COLO668 (cell line): Measurements from ENCODE around the gene CTTN.
"Not testable (repeated sequence)": the region's sequence is repeated elsewhere in the genome, so short reads cannot be mapped to it uniquely, and the experiment has no call there.

Experiments
- DNase-seq: peaks from one replicate; lab custom pipeline; 2025; ENCODE audit not compliant: unreplicated experiment; lab: John Stamatoyannopoulos, UW

CTTN gene

DNA sequence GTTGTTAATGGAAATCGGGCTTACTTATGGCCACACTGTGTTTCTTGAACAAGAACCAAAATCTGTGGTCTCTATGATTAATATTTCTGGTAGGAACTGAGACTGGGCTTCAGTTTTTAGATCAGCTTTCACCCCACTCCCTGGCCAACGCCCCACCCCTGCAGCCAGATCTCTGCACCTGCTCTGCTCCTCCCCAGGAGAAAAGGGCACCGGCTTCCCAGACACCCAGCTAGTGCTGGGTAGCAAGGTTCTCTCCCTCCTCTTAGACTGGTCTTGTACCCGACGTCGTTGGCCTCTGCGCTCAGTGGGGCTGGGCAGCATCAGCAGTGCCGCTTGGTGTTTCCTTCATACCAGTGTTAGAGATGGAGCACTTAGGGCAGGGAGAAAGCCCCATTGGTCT, 17.0 kb upstream of the CTTN start:
- DNase-seq = no peak

DNA sequence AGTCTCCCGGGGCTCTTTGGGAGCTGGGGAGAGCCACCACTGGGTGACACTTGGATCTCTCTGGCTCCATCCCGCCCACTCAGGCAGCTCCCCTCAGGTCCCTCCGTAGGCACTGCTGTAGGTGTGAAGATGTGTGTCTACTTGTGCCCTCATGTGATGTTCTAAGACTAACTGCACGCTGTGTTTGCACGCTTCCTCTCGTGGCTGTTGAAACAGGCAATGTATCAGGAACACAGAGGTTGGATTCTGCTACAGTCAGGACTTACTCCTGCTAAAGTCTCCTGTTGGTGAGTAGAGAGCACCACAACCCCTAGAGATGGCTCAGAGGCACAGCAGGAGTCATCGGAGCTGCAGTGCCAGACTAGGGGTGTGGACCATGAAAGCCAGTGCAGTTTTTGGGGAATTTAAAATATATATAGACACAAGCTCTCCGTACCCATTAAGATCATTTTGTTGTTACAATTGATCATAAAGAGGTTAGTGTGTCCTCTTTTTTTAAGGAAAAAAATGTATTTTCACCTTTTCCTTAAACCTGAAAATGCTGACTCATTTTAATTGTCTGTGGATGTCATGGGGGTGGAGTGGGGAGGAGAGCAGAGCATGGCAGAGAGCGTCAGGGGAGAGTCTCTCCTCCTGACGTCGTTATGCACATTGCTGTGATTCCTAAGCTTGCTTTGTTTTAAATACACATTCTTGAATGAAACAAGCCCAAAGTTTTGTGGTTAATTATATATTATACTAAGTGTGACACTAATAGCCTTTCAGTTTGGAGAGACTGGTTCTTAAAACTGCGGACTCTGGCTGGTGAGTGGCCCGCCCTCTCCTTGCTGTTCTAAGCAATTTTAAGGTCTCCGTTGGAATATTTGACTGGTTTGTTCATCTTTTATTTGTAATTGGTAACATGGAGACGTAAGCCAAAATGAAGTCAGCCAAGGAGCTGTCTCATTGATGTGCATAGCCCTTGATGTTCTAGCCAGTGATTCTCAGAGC, 16.2 kb upstream of the CTTN start:
- no peak for DNase-seq

- DNase-seq = no peak
Observed at GRCh38 chr11:70383664-70384565, 14.4 kb upstream of the CTTN start.

GRCh38 chr11:70384566-70385152, 13.7 kb upstream of the CTTN start:
- DNase-seq = no peak

DNA sequence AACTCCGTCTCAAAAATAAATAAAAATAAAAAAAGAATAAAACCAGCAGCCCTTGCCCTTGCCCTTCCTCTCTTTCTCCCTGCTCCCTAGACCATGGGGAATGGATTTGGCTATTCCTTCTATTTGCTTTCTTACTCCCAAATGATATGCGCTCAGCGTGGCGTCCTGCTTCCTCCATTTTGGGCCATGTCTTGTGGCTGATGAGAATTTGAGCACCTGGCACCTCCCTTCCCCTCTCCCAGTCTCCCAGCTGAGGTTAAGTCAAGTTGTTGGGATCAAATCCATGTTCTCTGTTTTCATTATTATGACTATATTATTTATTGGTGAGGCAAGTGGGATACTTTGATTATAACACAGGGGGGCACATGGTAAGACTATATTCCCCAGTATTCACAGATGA, 10.8 kb upstream of the CTTN start:
- DNase-seq = no peak

DNA sequence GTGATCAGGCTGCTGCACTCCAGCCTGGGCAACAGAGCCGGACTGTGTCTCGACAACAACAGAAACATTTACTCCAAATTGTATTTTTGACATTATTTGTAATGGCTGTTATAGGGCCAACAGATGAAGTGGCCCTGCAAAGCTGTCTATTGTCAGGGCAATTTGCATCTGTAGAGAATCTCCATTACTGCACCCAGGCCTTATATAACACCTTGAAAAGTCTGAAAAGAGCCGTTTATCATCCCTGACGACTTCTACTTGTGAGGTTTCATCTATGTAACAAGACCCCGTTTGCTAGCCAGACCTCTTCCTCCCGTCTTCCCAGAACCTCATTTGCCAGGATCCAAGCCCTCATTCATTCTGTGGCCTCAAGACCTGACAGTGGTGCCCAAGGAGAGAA, 9.1 kb upstream of the CTTN start:
- no peak for DNase-seq

DNA sequence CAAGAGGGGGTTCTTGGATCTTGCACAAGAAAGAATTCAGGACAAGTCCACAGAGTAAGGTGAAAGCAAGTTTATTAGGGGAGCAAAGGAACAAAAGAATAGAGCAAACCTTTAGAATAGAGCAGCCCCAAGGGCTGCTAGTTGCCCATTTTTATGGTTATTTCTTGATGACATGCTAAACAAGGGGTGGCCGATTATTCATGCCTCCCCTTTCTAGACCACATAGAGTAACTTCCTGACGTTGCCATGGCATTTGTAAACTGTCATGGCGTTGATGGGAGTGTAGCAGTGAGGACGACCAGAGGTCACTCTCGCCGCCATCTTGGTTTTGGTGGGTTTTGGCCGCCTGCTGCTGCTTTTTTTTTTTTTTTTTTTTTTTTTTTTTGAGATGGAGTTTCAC, 7.4 kb upstream of the CTTN start:
- DNase-seq = not testable (repeated sequence)

DNA sequence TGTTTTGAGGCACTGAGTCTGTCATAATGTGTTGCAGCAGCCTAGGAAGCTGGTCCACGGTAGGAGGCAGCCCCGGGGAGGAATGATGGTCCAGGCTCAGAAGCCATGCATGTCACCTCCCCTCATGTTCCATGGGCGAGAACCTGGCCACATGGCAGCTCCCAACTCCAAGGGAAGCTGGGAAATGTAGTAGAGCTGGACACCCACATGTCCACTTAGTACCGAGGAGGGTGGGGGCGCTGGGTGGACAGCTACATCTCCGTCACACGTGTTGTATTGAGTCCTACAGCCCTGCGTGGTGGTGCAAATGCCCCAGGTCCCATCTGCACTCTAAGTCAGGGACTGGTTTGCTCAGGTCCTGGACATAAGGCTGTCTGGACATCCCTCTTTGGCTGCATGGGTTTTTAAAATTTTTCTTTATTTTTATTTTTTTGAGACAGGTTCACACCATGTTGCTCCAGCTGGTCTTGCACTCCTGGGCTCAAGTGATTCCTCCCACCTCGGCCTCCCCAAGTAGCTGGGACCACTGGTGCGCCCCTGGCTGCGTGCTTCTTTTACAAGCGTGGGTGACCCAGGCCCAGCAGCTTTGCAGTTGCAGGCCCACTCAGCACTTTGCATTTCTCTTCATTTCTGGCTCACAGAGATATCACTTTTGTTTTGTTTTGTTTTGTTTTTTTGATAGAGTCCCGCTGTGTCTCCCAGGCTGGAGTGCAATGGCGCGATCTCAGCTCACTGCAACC, 3.9 kb upstream of the CTTN start:
- no peak for DNase-seq

DNA sequence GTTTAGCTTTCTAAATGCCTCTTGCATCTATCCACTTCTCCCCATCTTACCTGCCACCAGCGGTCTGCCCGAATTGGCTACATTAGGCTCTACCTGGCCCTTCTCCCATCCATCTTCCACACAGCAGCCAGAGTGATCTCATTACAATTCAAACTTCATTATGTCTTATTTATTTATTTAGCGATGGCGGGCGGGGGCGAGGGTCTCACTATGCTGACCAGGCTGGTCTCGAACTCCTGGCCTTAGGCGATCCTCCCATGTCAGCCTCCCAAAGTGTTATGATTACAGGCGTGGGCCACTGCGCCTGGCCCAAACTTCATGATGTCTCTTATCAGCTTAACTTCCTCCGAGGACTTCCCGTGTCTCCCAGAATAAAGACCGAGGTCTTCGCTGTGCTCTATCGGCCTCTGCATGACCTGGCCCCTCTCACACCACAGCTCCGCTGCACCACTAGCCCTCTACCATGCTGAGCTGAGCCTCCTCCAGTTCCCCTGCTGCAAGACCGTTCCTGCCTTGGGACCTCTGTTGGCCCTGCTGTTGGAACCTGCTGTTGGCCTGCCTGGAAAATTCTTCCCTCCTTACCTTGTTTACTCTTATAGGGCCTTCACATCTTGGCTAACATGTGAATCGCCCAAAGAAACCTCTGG, 870 bp upstream of the CTTN start:
- DNase-seq = peak; percentile 22

DNA sequence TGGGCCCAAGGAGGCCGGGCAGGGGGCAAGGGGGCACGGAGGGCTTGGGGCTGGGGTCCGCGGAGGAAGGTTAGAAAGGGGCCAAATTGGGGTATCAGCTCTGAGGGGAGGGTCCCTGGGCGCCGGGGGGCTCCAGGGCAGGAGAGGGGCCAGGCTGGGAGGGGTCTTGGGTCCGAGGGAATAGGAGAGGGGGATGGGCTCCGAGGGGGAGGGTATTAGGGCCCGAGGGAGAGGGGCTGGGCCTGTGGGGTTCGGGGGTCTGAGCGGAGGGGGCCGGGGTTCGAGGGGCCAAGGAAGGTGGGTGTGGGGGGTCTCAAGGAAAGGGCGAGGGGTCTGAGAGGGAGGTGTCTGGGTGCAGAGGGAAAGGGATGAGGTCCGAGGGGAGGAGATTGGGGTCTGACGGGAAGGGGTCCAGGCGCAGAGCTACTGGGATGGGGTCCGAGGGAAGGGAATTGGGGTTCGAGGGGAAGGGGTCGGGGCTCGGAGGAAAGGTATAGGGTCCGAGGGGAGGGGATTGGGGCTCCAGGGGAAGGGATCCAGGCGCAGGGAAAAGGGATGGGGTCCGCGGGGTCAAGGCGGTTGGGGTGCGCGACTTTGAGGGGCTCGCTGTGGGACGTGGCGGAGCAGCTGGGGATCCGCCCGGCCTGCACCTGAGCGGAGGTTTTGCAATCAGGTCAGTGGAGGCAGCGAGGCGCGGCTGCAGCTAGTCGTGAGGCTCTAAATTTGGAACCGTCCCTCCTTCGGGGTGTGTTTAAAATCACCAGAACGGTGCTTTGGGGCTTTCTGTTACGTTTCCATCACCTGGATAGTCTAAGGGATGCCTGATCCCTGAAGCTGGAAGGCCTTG, 728 bp downstream of the CTTN start:
- DNase-seq = peak; percentile 10

- peak; percentile 10 for DNase-seq
Observed at GRCh38 chr11:70399681-70400112, 1.4 kb downstream of the CTTN start.

DNA sequence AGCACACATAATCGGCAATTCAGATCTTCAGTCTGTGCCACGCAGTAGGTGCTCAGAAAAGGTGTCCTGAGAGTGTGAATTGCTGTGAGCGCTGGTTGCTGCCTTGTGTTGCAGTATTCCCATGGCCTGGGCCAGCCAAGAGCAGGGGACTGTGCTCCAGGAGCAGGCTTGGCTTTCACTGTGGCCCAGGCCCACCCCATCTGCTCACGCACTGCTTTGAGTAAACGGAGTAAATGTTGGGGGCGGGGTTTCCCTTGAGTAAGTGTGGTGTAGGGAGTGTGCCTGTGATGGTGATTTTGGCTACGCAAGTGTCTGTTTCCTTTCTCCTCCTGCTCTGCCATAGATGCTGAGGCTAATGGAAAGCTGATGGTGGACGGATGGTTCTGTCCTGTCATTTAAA, 2.3 kb downstream of the CTTN start:
- DNase-seq = no peak

DNA sequence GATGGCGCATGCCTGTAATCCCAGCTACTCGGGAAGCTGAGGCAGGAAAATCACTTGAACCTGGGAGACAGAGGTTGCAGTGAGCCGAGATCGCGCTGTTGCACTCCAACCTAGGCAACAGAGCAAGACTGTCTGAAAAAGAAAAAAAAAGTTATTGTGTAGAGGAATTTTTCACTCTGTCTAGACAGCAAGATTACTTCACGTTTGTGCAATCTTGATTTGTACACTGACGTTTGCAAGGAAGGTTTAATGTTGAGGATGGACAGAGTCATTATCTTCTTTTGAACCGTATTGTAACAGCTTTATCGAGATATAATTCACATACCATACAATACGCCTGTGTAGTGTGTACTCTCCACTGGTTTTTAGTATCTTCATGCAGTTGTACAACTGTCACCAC, 3.7 kb downstream of the CTTN start:
- DNase-seq = no peak

- no peak for DNase-seq
Observed at GRCh38 chr11:70402685-70403084, 4.4 kb downstream of the CTTN start.

- no peak for DNase-seq
Observed at GRCh38 chr11:70404244-70404643, 5.9 kb downstream of the CTTN start.

DNA sequence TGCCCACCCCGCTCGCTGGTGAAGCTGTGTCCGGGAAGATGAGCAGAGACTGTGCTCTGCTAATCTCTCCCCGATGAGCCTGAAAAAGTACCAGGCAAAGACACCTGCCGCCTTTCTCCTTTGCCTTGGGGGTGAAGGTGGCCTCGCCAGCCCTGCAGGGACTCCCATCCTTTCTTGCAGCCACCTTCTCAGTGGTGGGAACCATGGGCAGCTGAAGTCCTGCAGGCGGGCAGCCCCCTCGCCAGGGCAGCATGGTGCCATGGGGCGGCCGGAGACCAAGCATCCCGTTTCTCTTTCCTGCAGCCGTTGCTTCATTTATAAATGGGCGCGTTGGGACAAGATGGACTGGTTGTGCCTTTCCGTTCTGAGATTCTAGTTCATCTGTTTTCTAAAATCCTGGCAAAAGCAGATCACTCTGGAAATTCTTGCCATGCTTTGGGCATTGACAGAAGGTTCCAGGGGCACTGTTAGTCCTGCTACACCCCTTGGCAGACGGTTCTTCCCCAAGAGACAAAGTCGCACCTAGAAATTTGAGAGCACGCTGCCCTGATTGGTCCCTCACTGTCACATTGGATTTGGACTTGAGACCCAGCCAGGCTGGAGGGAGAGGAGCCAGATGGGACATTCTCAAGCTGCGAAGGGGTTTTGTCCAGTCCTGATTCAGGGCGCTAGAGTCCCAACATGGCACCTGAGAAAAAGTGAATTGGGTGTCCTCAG, 7.5 kb downstream of the CTTN start:
- no peak for DNase-seq

GRCh38 chr11:70407121-70407520, 8.8 kb downstream of the CTTN start:
- no peak for DNase-seq

DNA sequence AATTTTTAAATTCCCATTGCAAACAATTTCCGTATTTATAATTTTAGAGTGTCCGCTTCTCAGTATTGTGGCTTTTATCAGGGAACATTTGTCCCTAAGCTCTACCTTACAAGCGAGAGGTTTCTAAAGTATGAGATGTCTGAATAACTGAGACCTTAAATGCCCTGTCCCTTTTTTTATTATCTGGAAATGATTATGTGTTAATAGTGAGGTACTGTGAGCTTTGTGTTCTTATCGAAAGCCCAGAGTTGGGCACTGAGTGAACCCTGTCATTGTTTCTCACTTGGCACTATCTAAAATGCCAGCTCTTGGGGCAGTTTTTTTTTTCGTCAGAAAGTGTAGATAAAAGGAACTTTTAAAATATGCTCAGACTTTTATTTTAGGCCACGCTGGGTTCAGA, 9.5 kb downstream of the CTTN start:
- DNase-seq = no peak

DNA sequence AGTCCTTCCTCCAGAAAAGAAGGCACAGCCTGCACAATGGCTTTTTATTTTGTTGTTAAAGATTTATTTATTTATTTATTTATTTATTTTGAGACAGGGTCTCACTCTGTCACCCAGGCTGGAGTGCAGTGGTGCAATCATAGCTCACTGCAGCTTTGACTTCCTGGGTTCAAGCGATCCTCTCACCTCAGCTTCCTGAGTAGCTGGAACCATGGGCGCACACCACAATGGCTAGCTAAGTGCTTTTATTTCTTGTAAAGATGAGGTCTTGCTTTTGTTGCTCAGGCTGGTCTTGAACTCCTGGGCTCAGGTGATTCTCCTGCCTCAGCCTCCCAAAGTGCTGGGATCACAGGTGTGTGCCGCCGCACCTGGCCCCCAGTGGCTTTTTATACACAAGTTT, 10.0 kb downstream of the CTTN start:
- not testable (repeated sequence) for DNase-seq
